Measurements from ENCODE around the gene CAMKK1. TPM values are rescaled to one million over a fixed set of nuclear protein-coding genes. Genes with fewer than 3 reads are reported as not detected.

The CAMKK1 gene
- total and polyA plus RNA-seq, 7 experiments from 2014 or later, result 2.3 to 12.5 (median 5.0) TPM

DNA sequence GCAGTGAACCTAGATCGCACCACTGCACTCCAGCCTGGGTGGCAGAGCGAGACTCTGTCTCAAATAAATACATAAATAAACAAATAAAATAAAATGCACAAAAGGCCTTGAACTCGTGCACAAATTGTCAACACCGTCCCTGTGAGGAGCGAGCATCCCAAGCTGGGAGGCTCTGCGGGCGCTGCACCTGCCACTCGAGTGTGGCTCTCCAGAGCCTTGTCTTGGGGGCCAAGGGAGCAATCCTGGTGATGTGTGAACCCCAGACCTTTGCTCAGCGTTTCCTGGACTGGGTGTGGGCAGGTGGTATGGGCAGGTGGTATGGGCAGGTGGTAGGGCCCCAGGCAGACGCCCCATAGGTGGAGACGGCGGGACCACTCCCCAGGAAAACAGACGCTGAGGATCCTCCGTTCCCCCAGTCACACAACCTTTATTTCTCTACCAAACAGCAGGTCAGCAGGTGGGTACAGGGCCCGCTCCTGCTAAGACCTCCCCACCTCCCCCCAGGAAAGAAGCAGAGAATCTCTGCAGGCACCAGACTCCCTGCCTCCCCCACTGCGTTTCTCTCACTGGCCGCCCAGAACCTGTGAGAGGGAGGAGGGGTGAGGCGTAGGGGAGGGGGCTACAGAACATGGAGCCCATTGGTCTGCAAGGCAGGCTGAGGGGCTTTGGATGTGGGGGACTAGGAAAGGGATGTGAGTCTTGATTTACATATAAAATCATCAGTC is 30.8 kb upstream of the CAMKK1 start:
- H3K9me3 ChIP-seq (ENCODE audit: control insufficient read depth in 2 of 3, low read length in 3 of 3), result no peaks in the 10 kb centered on the region
- Mint-ChIP-seq H3K4me1 (peaks cover 0 to 6% (median under 1%) of the 10 kb centered on the region in 7 donors), H3K4me3 (no peak overlapping the region), H3K9me3 (no peaks in the 10 kb centered on the region), H3K27me3 (no peaks in the 10 kb centered on the region), H3K27ac (peak overlapping the region in 3 of 9 donors; percentile 22 to 45 (median 34)), H3K36me3 (peaks cover 0 to 13% (median 5%) of the 10 kb centered on the region in 5 donors)
- H3K4me3 ChIP-seq (ENCODE audit: low read length), result no peak overlapping the region
- CTCF ChIA-PET, result no interaction called here
- POLR2A ChIA-PET, result interaction anchor here (0.6 to 0.7 kb wide), 2 partner anchors 78 to 1034 kb away, joined by 3 read pairs; partner anchors contain the start of gene NCBP3
- H3K27ac ChIP-seq (ENCODE audit: low read depth, low read length), result no peak overlapping the region
- intact Hi-C loops (cut with micrococcal nuclease), result no loop called here
- H3K36me3 ChIP-seq (ENCODE audit: control insufficient read depth in 2 of 3, insufficient read depth in 3 of 3, low read length in 3 of 3), result peaks cover 0 to 48% (median 15%) of the 10 kb centered on the region in 3 experiments
- H3K4me1 ChIP-seq (ENCODE audit: control insufficient read depth in 2 of 2, insufficient read depth in 2 of 2, low read length in 2 of 2), result no peaks in the 10 kb centered on the region
- no peaks in the 10 kb centered on the region for H3K27me3 ChIP-seq (ENCODE audit: control insufficient read depth in 2 of 2, insufficient read depth in 2 of 2, low read length in 2 of 2)
- no peak for ATAC-seq
- no peak for DNase-seq

- H3K9me3 ChIP-seq (ENCODE audit: control insufficient read depth in 2 of 3, low read length in 3 of 3), result no peaks in the 10 kb centered on the region
- no peak overlapping the region for H3K27ac ChIP-seq (ENCODE audit: low read depth, low read length)
- peaks cover 0 to 13% (median 5%) of the 10 kb centered on the region in 5 donors for H3K36me3 Mint-ChIP-seq
- H3K9me3 Mint-ChIP-seq, result no peaks in the 10 kb centered on the region
- H3K27me3 ChIP-seq (ENCODE audit: control insufficient read depth in 2 of 2, insufficient read depth in 2 of 2, low read length in 2 of 2), result no peaks in the 10 kb centered on the region
- intact Hi-C loops (cut with micrococcal nuclease), result no loop called here
- H3K4me3 Mint-ChIP-seq, result no peak overlapping the region
- H3K4me3 ChIP-seq (ENCODE audit: low read length), result no peak overlapping the region
- peak overlapping the region in 5 of 9 donors; percentile 36 to 92 (median 75) for H3K27ac Mint-ChIP-seq
- ATAC-seq (no peak), DNase-seq (no peak)
- ChIA-PET POLR2A (interaction anchor here (0.6 kb wide), 1 partner anchor 77 kb away, joined by 3 read pairs; the partner anchor contains the start of gene NCBP3), CTCF (no interaction called here)
- H3K4me1 ChIP-seq (ENCODE audit: control insufficient read depth in 2 of 2, insufficient read depth in 2 of 2, low read length in 2 of 2), result no peaks in the 10 kb centered on the region
- peaks cover 0 to 40% (median 8%) of the 10 kb centered on the region in 3 experiments for H3K36me3 ChIP-seq (ENCODE audit: control insufficient read depth in 2 of 3, insufficient read depth in 3 of 3, low read length in 3 of 3)
- no peaks in the 10 kb centered on the region for H3K27me3 Mint-ChIP-seq
- H3K4me1 Mint-ChIP-seq, result peaks cover 0 to 8% (median 4%) of the 10 kb centered on the region in 7 donors
These were observed 29.9 kb upstream of the CAMKK1 start for GRCh38 chr17:3922765-3923164.

- ChIA-PET POLR2A (no interaction called here), CTCF (no interaction called here)
- ATAC-seq (no peak), DNase-seq (no peak)
- Histone ChIP-seq H3K4me3 (ENCODE audit: low read length) (no peak overlapping the region), H3K36me3 (ENCODE audit: control insufficient read depth in 2 of 3, insufficient read depth in 3 of 3, low read length in 3 of 3) (peaks cover 0 to 29% (median 0%) of the 10 kb centered on the region in 3 experiments), H3K27me3 (ENCODE audit: control insufficient read depth in 2 of 2, insufficient read depth in 2 of 2, low read length in 2 of 2) (no peaks in the 10 kb centered on the region), H3K4me1 (ENCODE audit: control insufficient read depth in 2 of 2, insufficient read depth in 2 of 2, low read length in 2 of 2) (peaks cover 6 to 9% of the 10 kb centered on the region in 2 donors), H3K27ac (ENCODE audit: low read depth, low read length) (no peak overlapping the region), H3K9me3 (ENCODE audit: control insufficient read depth in 2 of 3, low read length in 3 of 3) (no peaks in the 10 kb centered on the region)
- Mint-ChIP-seq H3K9me3 (no peaks in the 10 kb centered on the region), H3K36me3 (peaks cover 0 to 10% (median 5%) of the 10 kb centered on the region in 5 donors), H3K27ac (peak overlapping the region in 3 of 9 donors; percentile 29 to 56 (median 33)), H3K4me3 (no peak overlapping the region), H3K27me3 (no peaks in the 10 kb centered on the region), H3K4me1 (peaks cover 4 to 11% (median 8%) of the 10 kb centered on the region in 7 donors)
- intact Hi-C loops (cut with micrococcal nuclease), result no loop called here
These were observed 28.9 kb upstream of the CAMKK1 start for GRCh38 chr17:3921502-3922319.

DNA sequence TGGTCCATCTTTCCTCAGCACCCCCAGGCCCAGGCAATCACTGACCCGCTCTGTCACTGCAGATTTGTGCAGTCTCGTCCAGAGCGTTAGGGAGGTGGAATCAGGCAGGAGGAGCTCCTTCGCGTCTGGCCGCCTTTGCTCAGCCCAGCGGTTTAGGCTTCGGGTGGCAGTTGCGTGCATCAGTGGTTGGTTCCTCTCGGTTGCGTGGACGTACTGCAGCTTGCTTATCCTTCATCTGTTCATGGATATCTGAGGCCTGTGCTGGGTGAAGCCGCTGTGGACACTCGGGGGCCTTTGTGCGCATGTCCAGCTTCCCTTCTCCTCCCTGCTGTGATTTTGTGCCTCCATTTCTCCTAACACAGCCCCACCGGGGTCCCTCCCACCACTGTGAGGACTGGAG is 28.2 kb upstream of the CAMKK1 start:
- no peaks in the 10 kb centered on the region for H3K9me3 Mint-ChIP-seq
- ATAC-seq (no peak), DNase-seq (no peak)
- peaks cover 0 to 24% (median 0%) of the 10 kb centered on the region in 3 experiments for H3K36me3 ChIP-seq (ENCODE audit: control insufficient read depth in 2 of 3, insufficient read depth in 3 of 3, low read length in 3 of 3)
- ChIA-PET POLR2A (no interaction called here), CTCF (no interaction called here)
- H3K36me3 Mint-ChIP-seq, result peaks cover 0 to 10% (median 5%) of the 10 kb centered on the region in 5 donors
- intact Hi-C loops (cut with micrococcal nuclease), result no loop called here
- H3K4me3 Mint-ChIP-seq, result no peak overlapping the region
- no peaks in the 10 kb centered on the region for H3K27me3 ChIP-seq (ENCODE audit: control insufficient read depth in 2 of 2, insufficient read depth in 2 of 2, low read length in 2 of 2)
- H3K27ac Mint-ChIP-seq, result no peak overlapping the region
- H3K27ac ChIP-seq (ENCODE audit: low read depth, low read length), result no peak overlapping the region
- no peaks in the 10 kb centered on the region for H3K9me3 ChIP-seq (ENCODE audit: control insufficient read depth in 2 of 3, low read length in 3 of 3)
- peaks cover 6 to 18% (median 11%) of the 10 kb centered on the region in 7 donors for H3K4me1 Mint-ChIP-seq
- peaks cover 13 to 16% of the 10 kb centered on the region in 2 donors for H3K4me1 ChIP-seq (ENCODE audit: control insufficient read depth in 2 of 2, insufficient read depth in 2 of 2, low read length in 2 of 2)
- no peak overlapping the region for H3K4me3 ChIP-seq (ENCODE audit: low read length)
- no peaks in the 10 kb centered on the region for H3K27me3 Mint-ChIP-seq

GRCh38 chr17:3919123-3919624 is 26.3 kb upstream of the CAMKK1 start:
- intact Hi-C loops (cut with micrococcal nuclease), result no loop called here
- H3K9me3 ChIP-seq (ENCODE audit: control insufficient read depth in 2 of 3, low read length in 3 of 3), result no peaks in the 10 kb centered on the region
- H3K9me3 Mint-ChIP-seq, result no peaks in the 10 kb centered on the region
- ATAC-seq (no peak), DNase-seq (no peak)
- H3K36me3 ChIP-seq (ENCODE audit: control insufficient read depth in 2 of 3, insufficient read depth in 3 of 3, low read length in 3 of 3), result peaks cover 0 to 6% (median 0%) of the 10 kb centered on the region in 3 experiments
- H3K36me3 Mint-ChIP-seq, result peaks cover 0 to 2% (median 0%) of the 10 kb centered on the region in 5 donors
- H3K4me1 Mint-ChIP-seq, result peaks cover 13 to 33% (median 20%) of the 10 kb centered on the region in 7 donors
- ChIA-PET POLR2A (no interaction called here), CTCF (no interaction called here)
- no peaks in the 10 kb centered on the region for H3K27me3 ChIP-seq (ENCODE audit: control insufficient read depth in 2 of 2, insufficient read depth in 2 of 2, low read length in 2 of 2)
- no peaks in the 10 kb centered on the region for H3K27me3 Mint-ChIP-seq
- H3K4me1 ChIP-seq (ENCODE audit: control insufficient read depth in 2 of 2, insufficient read depth in 2 of 2, low read length in 2 of 2), result peaks cover 18 to 22% of the 10 kb centered on the region in 2 donors
- H3K27ac ChIP-seq (ENCODE audit: low read depth, low read length), result no peak overlapping the region
- no peak overlapping the region for H3K4me3 Mint-ChIP-seq
- no peak overlapping the region for H3K27ac Mint-ChIP-seq
- no peak overlapping the region for H3K4me3 ChIP-seq (ENCODE audit: low read length)

DNA sequence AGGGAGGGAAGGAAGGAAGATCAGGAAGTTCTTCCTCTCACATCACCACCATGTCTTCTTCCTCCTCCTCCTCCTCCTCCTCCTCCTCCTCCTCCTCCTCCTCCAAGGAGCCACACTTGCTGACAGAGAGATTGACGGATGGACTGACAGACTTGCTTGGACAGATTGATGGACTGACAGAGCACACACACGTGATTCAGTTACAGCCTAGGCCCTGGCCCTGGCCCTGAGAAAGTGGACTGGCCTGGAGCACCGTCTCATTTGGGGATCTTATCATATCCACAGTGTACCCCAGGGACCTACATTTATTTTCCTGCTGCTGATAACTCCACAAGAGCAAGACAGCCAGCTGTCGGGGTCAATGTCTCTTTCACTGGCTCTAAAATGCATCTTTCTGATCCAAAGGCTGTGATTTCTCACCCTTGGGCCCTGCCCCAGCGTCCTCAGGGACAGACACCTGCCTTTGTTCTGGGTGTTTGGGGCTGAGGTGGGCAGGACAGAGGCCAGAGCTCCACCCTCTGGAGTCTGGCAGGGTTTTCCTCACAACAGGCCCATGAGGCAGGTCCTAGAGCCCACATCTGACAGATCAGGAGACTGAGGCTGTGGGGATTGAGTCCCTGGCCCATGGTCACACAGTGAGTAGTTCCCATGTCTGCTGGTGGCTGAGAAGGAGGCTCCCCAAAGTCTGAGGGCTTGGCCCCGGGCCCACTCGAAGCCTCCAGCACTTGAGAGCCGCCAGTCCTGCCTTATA is 25.7 kb upstream of the CAMKK1 start:
- ATAC-seq, result no peak
- H3K4me1 ChIP-seq (ENCODE audit: control insufficient read depth in 2 of 2, insufficient read depth in 2 of 2, low read length in 2 of 2), result peaks cover 24 to 28% of the 10 kb centered on the region in 2 donors

More for the DNA sequence above, 25.7 kb upstream of the CAMKK1 start:
- POLR2A ChIA-PET, result no interaction called here
- no peaks in the 10 kb centered on the region for H3K36me3 Mint-ChIP-seq
- intact Hi-C loops (cut with micrococcal nuclease), result no loop called here
- CTCF ChIA-PET, result no interaction called here
- H3K9me3 Mint-ChIP-seq, result no peaks in the 10 kb centered on the region
- Histone ChIP-seq H3K27me3 (ENCODE audit: control insufficient read depth in 2 of 2, insufficient read depth in 2 of 2, low read length in 2 of 2) (no peaks in the 10 kb centered on the region), H3K36me3 (ENCODE audit: control insufficient read depth in 2 of 3, insufficient read depth in 3 of 3, low read length in 3 of 3) (no peaks in the 10 kb centered on the region), H3K4me3 (ENCODE audit: low read length) (no peak overlapping the region), H3K27ac (ENCODE audit: low read depth, low read length) (no peak overlapping the region), H3K9me3 (ENCODE audit: control insufficient read depth in 2 of 3, low read length in 3 of 3) (no peaks in the 10 kb centered on the region)
- peak overlapping the region in 1 of 10 donors; percentile 31 for H3K4me3 Mint-ChIP-seq
- H3K27ac Mint-ChIP-seq, result peak overlapping the region in 3 of 9 donors; percentile 34 to 68 (median 61)
- peaks cover 20 to 39% (median 26%) of the 10 kb centered on the region in 7 donors for H3K4me1 Mint-ChIP-seq
- DNase-seq, result no peak
- H3K27me3 Mint-ChIP-seq, result no peaks in the 10 kb centered on the region

Data from naive thymus-derived CD4-positive, alpha-beta T cell (primary cell).